Lower leg skin (tissue), 4 donors: ENCODE results near the gene IFT122. TPM values are rescaled to one million over a fixed set of nuclear protein-coding genes. Genes with fewer than 3 reads are reported as not detected.

Source experiments
- DNase-seq, 2 donors: peaks; one replicate each; pipeline ENCODE4 v3.0.0-alpha.2; 2019; ENCODE audit warnings: low spot score in 2 of 2
- H3K4me3 ChIP-seq: fragments of 200-600 bp; sonication (generic); 2 replicates; pipeline ENCODE4 v1.5.1; 2017; ENCODE audit warnings: mild to moderate bottlenecking, low read depth; ENCODE audit not compliant: poor library complexity, severe bottlenecking
- CTCF ChIP-seq, 3 donors: fragments of 450-650 bp; IDR thresholded peaks; one replicate each; pipeline ENCODE4 v1.5.1; 2016; ENCODE audit warnings: antibody characterized with exemption in 3 of 3, mild to moderate bottlenecking in 3 of 3, moderate library complexity in 2 of 3
- POLR2A ChIP-seq, 2 donors: fragments of 450-650 bp; IDR thresholded peaks; one replicate each; pipeline ENCODE4 v1.6.1; 2016 to 2017; ENCODE audit warnings: antibody characterized with exemption in 2 of 2, mild to moderate bottlenecking in 1 of 2, moderate library complexity in 1 of 2
- WGBS, 2 donors: methylation state at CpG; one replicate each; pipeline ENCODE4 v1.1.5; 2018; 5-methylcytosine and 5-hydroxymethylcytosine counted together
- intact Hi-C: fragments of 100-400 bp; cut with DNase I; formaldehyde crosslinking; loops from one replicate; pipeline ENCODE4 v1.15.0; 2023; ENCODE audit warnings: low total_unique reads
- total RNA-seq, 4 donors: library from RNA; depleted of rRNA; stranded (reverse); fragments of >200 nt; gene quantifications; one replicate each; pipeline ENCODE4 v1.1.0, GENCODE V29; 2016

The IFT122 gene
- total RNA-seq, 4 donors from 2014 or later = 10.1 to 31.1 (median 22.5) TPM

- 91 to 98% methylated on average over 6 to 19 of the region's 21 CpGs for WGBS, 2 donors
- TF ChIP-seq CTCF (IDR thresholded peaks at IDR 0.05) = no peak
- no peak for TF ChIP-seq POLR2A (IDR thresholded peaks at IDR 0.05)
- no peak for DNase-seq
- H3K4me3 ChIP-seq = no peak overlapping the region
- intact Hi-C loops = no loop called here
Measured at GRCh38 chr3:129564981-129565644, 125.1 kb downstream of the IFT122 start.

GRCh38 chr3:129565902-129566301 lies 125.9 kb downstream of the IFT122 start:
- no peak overlapping the region for H3K4me3 ChIP-seq
- DNase-seq = no peak
- intact Hi-C loops = no loop called here
- TF ChIP-seq CTCF (IDR thresholded peaks at IDR 0.05) (no peak), POLR2A (IDR thresholded peaks at IDR 0.05) (no peak)
- WGBS, 2 donors = 93 to 98% methylated on average over 7 of the region's 7 CpGs

- WGBS, 2 donors = 66 to 74% methylated on average over 13 to 17 of the region's 18 CpGs
- no peak overlapping the region for H3K4me3 ChIP-seq
- no peak for DNase-seq
- intact Hi-C loops = no loop called here
- TF ChIP-seq CTCF (IDR thresholded peaks at IDR 0.05) = no peak
- TF ChIP-seq POLR2A (IDR thresholded peaks at IDR 0.05) = no peak
Measured at GRCh38 chr3:129567176-129567705, 127.2 kb downstream of the IFT122 start.

GRCh38 chr3:129567939-129568338 lies 127.9 kb downstream of the IFT122 start:
- WGBS, 2 donors = 52 to 74% methylated on average over 6 of the region's 6 CpGs
- TF ChIP-seq CTCF (IDR thresholded peaks at IDR 0.05) (no peak), POLR2A (IDR thresholded peaks at IDR 0.05) (no peak)
- H3K4me3 ChIP-seq = no peak overlapping the region
- no peak for DNase-seq
- intact Hi-C loops = no loop called here

GRCh38 chr3:129569856-129570255 lies 129.8 kb downstream of the IFT122 start:
- no peak overlapping the region for H3K4me3 ChIP-seq
- WGBS, 2 donors = 90% methylated on average over 7 of the region's 7 CpGs
- no peak for DNase-seq
- intact Hi-C loops = no loop called here
- TF ChIP-seq CTCF (IDR thresholded peaks at IDR 0.05) (no peak), POLR2A (IDR thresholded peaks at IDR 0.05) (no peak)

Other genes with a start within 250 kb of the IFT122 start
- 10 to 100 TPM; 69.2 to 95.2 (median 79.8) TPM for gene COPG1, start 190.6 kb upstream of the IFT122 start, total RNA-seq
- gene HMCES, start 161.4 kb upstream of the IFT122 start, total RNA-seq = 10 to 100 TPM; 25.2 to 34.9 (median 34.4) TPM
- gene EFCAB12, start 11.6 kb upstream of the IFT122 start, total RNA-seq = not detected
- gene MBD4, start 276 bp upstream of the IFT122 start, total RNA-seq = 10 to 100 TPM; 14.5 to 36.9 (median 18.4) TPM
- gene RHO, start 88.4 kb downstream of the IFT122 start, total RNA-seq = not detected
- gene H1-8, start 103.0 kb downstream of the IFT122 start, total RNA-seq = not detected
- 10 to 100 TPM; 24.0 to 42.6 (median 30.3) TPM for gene PLXND1, start 166.5 kb downstream of the IFT122 start, total RNA-seq